ENCODE data around the gene CMSS1.

DNA sequence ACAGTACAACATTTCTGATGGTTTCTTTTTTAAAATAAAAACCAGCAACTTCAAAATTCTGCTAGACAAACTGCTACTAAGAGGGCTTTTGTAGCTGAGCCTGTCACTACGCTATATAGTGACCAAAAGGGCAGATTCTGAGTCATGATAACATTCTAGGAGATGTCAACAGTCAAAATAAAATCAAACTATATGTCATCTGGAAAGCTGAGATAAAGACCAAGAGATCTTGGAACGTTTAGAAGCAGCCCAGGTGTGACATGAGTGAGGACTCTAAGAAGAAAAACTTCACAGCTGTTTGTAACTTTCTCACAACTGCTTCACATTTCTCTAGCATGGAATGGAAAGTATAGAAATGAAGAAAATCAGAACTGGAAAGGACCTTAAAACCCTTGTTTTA, 212.0 kb downstream of the CMSS1 start:
- TF ChIP-seq, protein P1, sequence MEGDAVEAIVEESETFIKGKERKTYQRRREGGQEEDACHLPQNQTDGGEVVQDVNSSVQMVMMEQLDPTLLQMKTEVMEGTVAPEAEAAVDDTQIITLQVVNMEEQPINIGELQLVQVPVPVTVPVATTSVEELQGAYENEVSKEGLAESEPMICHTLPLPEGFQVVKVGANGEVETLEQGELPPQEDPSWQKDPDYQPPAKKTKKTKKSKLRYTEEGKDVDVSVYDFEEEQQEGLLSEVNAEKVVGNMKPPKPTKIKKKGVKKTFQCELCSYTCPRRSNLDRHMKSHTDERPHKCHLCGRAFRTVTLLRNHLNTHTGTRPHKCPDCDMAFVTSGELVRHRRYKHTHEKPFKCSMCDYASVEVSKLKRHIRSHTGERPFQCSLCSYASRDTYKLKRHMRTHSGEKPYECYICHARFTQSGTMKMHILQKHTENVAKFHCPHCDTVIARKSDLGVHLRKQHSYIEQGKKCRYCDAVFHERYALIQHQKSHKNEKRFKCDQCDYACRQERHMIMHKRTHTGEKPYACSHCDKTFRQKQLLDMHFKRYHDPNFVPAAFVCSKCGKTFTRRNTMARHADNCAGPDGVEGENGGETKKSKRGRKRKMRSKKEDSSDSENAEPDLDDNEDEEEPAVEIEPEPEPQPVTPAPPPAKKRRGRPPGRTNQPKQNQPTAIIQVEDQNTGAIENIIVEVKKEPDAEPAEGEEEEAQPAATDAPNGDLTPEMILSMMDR (IDR thresholded peaks at IDR 0.05), result no peak
- no peak for TF ChIP-seq POLR2A (IDR thresholded peaks at IDR 0.05)

All from uterus (tissue), 2 donors.